Neural crest cell (in vitro differentiated cells): ENCODE data around the gene PACRG. TPM values are rescaled to one million over a fixed set of nuclear protein-coding genes. Genes with fewer than 3 reads are reported as not detected.

Experiments used
- DNase-seq: peaks from one replicate; pipeline ENCODE4 v3.0.0; 2021; ENCODE audit warnings: low read depth, mixed read lengths, low spot score
- H3K27ac Mint-ChIP-seq: one replicate; pipeline ENCODE4 v1.8.0; 2021; ENCODE audit warnings: mild to moderate bottlenecking, mixed read lengths; ENCODE audit not compliant: unreplicated experiment
- H3K27me3 Mint-ChIP-seq: 2 replicates; pipeline ENCODE4 v1.8.0; 2021; ENCODE audit warnings: low read depth, mild to moderate bottlenecking, mixed read lengths
- H3K36me3 Mint-ChIP-seq: 2 replicates; pipeline ENCODE4 v1.8.0; 2021; ENCODE audit warnings: low read depth, mild to moderate bottlenecking, mixed read lengths
- H3K4me1 Mint-ChIP-seq: 2 replicates; pipeline ENCODE4 v1.8.0; 2021; ENCODE audit warnings: mixed read lengths
- H3K4me3 Mint-ChIP-seq: one replicate; pipeline ENCODE4 v1.8.0; 2021; ENCODE audit warnings: mild to moderate bottlenecking, mixed read lengths
- H3K9me3 Mint-ChIP-seq: 2 replicates; pipeline ENCODE4 v1.8.0; 2021; ENCODE audit warnings: mixed read lengths
- total RNA-seq: library from RNA; stranded (reverse); gene quantifications from 2 replicates; pipeline ENCODE4 v1.2.1, GENCODE V29; 2021
- TF ChIP-seq, protein P1 (sequence below): fragments of 200-600 bp; sonication (generic); conservative IDR thresholded peaks from 2 replicates; pipeline ENCODE4 v1.5.0; 2021; ENCODE audit warnings: antibody characterized with exemption, mild to moderate bottlenecking

Gene PACRG
- total RNA-seq, 1 donor from 2014 or later: 1.8 TPM

DNA sequence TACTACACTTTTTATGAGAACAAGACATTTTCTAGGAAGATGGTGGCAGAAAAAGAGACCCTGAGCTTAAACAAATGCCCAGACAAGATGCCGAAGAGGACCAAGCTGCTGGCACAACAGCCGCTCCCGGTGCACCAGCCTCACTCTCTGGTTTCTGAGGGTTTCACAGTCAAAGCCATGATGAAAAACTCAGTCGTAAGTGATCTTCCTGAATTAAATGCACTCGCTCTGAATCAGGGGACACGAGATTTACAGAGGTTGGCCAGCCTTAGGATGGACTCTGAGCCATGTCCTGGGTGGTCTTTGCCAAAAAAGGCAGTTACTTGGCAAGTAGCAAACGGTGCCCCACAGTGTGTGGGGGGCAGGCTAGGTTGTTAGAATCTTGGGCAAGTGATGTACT, 423 bp downstream of the PACRG start:
- H3K27me3 Mint-ChIP-seq: peaks cover 6% of the 10 kb centered on the region
- peaks cover 27% of the 10 kb centered on the region for H3K4me1 Mint-ChIP-seq
- no peak for DNase-seq
- TF ChIP-seq, protein P1, sequence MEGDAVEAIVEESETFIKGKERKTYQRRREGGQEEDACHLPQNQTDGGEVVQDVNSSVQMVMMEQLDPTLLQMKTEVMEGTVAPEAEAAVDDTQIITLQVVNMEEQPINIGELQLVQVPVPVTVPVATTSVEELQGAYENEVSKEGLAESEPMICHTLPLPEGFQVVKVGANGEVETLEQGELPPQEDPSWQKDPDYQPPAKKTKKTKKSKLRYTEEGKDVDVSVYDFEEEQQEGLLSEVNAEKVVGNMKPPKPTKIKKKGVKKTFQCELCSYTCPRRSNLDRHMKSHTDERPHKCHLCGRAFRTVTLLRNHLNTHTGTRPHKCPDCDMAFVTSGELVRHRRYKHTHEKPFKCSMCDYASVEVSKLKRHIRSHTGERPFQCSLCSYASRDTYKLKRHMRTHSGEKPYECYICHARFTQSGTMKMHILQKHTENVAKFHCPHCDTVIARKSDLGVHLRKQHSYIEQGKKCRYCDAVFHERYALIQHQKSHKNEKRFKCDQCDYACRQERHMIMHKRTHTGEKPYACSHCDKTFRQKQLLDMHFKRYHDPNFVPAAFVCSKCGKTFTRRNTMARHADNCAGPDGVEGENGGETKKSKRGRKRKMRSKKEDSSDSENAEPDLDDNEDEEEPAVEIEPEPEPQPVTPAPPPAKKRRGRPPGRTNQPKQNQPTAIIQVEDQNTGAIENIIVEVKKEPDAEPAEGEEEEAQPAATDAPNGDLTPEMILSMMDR: no peak
- peak overlapping the region; percentile 95 for H3K4me3 Mint-ChIP-seq
- H3K9me3 Mint-ChIP-seq: no peaks in the 10 kb centered on the region
- no peaks in the 10 kb centered on the region for H3K36me3 Mint-ChIP-seq
- H3K27ac Mint-ChIP-seq: peak overlapping the region; percentile 94

DNA sequence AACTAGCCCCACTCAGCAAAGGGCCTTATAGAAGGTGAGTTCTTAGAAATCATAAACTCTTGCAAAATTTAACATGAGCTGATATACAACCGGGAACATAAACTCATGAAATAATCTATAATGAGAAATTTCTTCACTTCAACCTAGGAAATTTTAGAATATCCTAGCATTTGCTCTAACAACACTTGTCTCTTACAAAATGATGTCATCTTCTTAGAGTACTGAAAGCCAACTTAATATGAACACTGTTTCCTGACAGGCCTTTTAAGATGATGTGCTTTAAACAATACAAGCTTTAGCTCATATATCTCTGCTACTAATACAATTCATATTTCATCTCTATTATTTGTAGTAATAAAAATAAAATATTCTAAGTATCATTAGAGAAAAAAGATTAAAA, 932 bp downstream of the PACRG start:
- peaks cover 24% of the 10 kb centered on the region for H3K4me1 Mint-ChIP-seq
- TF ChIP-seq, protein P1: no peak
- H3K36me3 Mint-ChIP-seq: no peaks in the 10 kb centered on the region
- H3K27me3 Mint-ChIP-seq: peaks cover 6% of the 10 kb centered on the region
- no peak for DNase-seq
- H3K27ac Mint-ChIP-seq: no peak overlapping the region
- no peaks in the 10 kb centered on the region for H3K9me3 Mint-ChIP-seq
- H3K4me3 Mint-ChIP-seq: peak overlapping the region; percentile 95

DNA sequence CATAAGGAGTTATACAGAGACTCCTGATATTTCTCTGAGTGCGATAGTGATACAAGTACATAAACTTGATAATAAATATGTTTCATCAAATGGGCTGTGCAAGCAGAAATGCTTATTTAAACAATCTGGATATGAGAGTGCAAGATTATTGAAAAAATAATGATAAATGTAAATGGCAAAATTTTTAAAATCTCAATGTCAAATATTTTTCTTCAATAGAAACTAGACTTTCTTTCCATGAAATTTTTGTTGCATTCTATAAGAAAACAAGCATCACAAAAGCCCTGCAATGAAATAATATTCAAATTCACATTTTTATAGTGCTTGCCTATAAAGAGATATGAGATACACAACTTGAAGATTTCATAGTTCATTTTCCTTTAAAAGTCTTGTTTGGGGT, 2.7 kb downstream of the PACRG start:
- Mint-ChIP-seq H3K4me1 (peaks cover 18% of the 10 kb centered on the region), H3K4me3 (no peak overlapping the region), H3K27ac (no peak overlapping the region), H3K36me3 (no peaks in the 10 kb centered on the region), H3K27me3 (peaks cover 3% of the 10 kb centered on the region), H3K9me3 (peaks cover 2% of the 10 kb centered on the region)
- TF ChIP-seq, protein P1: no peak
- no peak for DNase-seq

DNA sequence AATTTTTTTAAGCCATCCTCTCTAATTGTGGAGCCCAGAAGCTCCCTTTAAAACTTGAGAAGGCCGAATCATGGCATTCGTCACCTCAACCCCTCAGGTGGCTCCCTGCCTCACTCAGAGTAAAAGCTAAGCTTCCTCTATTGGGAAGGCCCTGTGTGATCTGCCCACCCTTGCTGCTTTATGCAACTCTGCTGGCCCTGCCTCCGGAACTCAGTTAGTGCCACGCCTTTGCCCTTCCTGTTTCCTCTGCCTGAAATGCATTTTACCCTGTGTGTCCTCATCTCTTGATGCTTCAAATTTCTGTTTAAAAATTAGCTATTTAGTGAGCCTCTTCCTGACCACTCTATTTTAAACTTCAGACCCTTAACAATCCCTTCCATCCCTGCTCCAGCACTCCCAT, 5.7 kb downstream of the PACRG start:
- H3K4me3 Mint-ChIP-seq: no peak overlapping the region
- DNase-seq: no peak
- TF ChIP-seq, protein P1: no peak

DNA sequence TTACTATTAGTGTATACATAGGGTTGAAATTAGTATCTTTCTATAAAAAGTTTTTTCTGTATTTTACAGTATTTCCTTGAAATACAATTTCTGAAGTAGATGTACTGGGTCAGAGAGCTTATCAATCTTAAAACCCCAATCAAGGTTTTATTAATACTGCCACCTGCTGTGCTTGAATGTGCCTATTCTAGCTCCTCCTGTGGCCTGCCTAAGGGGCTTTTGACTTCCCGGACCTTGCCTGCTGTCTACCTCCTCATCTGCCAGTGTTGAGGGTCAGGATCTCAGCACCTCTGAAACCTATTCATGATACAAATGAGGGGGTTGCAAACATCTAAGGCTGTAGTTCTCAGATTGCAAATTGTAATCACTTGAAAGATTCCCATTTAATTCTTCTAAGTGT, 9.2 kb downstream of the PACRG start:
- Mint-ChIP-seq H3K4me1 (no peaks in the 10 kb centered on the region), H3K27ac (no peak overlapping the region), H3K9me3 (peaks cover 9% of the 10 kb centered on the region), H3K36me3 (no peaks in the 10 kb centered on the region), H3K4me3 (no peak overlapping the region), H3K27me3 (no peaks in the 10 kb centered on the region)
- no peak for DNase-seq
- TF ChIP-seq, protein P1: no peak

More for the DNA sequence above, 5.7 kb downstream of the PACRG start:
- Mint-ChIP-seq H3K36me3 (no peaks in the 10 kb centered on the region), H3K27me3 (no peaks in the 10 kb centered on the region), H3K9me3 (peaks cover 2% of the 10 kb centered on the region), H3K27ac (no peak overlapping the region), H3K4me1 (peaks cover 2% of the 10 kb centered on the region)

DNA sequence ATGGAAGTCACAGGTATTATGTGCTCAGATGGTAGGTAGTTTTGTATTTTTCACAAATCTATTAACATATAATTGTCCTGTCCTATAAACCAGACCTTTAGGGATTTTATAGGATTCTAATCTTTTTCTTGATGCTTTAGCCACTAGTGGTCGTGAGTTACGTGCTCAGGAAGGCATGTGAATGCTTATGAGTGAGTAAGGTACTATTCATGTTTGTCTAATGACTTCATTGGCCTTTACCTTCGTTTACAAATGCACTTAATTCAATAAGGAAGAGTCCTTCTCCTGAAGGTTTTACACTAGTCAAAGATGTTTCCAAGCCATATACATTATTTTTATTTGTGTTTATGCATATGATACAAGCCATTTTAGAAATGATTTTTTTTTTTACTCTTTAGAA, 23.0 kb downstream of the PACRG start:
- TF ChIP-seq, protein P1: no peak

More for the DNA sequence above, 23.0 kb downstream of the PACRG start:
- Mint-ChIP-seq H3K27ac (no peak overlapping the region), H3K4me3 (no peak overlapping the region), H3K9me3 (peaks cover 2% of the 10 kb centered on the region), H3K27me3 (no peaks in the 10 kb centered on the region), H3K36me3 (no peaks in the 10 kb centered on the region), H3K4me1 (peaks cover 4% of the 10 kb centered on the region)
- DNase-seq: no peak
